ENCODE data around the gene EDEM3.
"Not testable (repeated sequence)": the region's sequence is repeated elsewhere in the genome, so short reads cannot be mapped to it uniquely, and the experiment has no call there.

The EDEM3 gene

GRCh38 chr1:184768467-184768866, 13.8 kb upstream of the EDEM3 start:
- no peak for DNase-seq (ENCODE audit: low spot score)

DNA sequence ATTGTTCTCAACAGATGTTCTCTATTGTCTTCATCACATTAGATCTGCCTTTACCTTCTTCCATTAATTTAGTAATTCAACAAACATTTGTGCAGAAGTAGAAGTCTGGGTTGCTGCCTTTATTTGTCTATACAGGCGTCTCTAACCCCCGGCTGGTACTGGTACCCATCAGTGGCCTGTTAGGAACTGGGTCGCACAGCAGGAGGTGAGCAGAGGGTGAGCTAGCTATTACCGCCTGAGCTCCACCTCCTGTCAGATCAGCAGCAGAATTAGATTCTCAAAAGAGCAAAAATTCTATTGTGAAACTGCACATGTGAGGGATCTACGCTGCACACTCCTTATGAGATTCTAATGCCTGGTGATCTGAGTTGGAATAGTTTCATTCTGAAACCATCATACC, 12.9 kb upstream of the EDEM3 start:
- DNase-seq (ENCODE audit: low spot score): peak; percentile 49

- no peak for DNase-seq (ENCODE audit: low spot score)
Measured at GRCh38 chr1:184764483-184764882, 9.8 kb upstream of the EDEM3 start.

- not testable (repeated sequence) for DNase-seq (ENCODE audit: low spot score)
Measured at GRCh38 chr1:184763520-184763919, 8.9 kb upstream of the EDEM3 start.

GRCh38 chr1:184761969-184762485, 7.4 kb upstream of the EDEM3 start:
- DNase-seq (ENCODE audit: low spot score): no peak

- no peak for DNase-seq (ENCODE audit: low spot score)
Measured at GRCh38 chr1:184759651-184760050, 5.0 kb upstream of the EDEM3 start.

GRCh38 chr1:184759112-184759511, 4.5 kb upstream of the EDEM3 start:
- no peak for DNase-seq (ENCODE audit: low spot score)

- DNase-seq (ENCODE audit: low spot score): no peak
Measured at GRCh38 chr1:184757891-184758290, 3.2 kb upstream of the EDEM3 start.

GRCh38 chr1:184757406-184757805, 2.7 kb upstream of the EDEM3 start:
- no peak for DNase-seq (ENCODE audit: low spot score)

- no peak for DNase-seq (ENCODE audit: low spot score)
Measured at GRCh38 chr1:184755226-184756065, 788 bp upstream of the EDEM3 start.

GRCh38 chr1:184753608-184754475, 816 bp downstream of the EDEM3 start:
- peak; percentile 22 for DNase-seq (ENCODE audit: low spot score)

DNA sequence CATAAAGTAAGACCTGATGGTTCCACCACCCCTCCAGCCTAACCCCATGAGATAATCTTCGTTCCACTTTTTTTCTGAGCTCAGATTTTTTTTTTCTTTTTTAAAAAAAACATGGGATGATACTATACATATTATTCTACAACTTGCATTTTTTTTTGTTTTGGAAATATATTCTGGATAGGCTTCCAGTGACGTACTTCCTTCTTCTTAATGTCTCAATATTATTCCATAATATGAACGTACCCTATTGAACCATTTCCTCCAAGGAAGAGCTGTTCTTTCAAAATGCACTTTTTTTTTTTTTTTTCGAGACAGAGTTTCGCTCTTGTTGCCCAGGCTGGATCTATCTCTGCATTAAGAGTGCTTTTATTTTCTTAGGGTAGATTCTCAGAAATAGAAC, 1.5 kb downstream of the EDEM3 start:
- DNase-seq (ENCODE audit: low spot score): no peak

GRCh38 chr1:184752656-184753055, 2.0 kb downstream of the EDEM3 start:
- DNase-seq (ENCODE audit: low spot score): no peak

DNA sequence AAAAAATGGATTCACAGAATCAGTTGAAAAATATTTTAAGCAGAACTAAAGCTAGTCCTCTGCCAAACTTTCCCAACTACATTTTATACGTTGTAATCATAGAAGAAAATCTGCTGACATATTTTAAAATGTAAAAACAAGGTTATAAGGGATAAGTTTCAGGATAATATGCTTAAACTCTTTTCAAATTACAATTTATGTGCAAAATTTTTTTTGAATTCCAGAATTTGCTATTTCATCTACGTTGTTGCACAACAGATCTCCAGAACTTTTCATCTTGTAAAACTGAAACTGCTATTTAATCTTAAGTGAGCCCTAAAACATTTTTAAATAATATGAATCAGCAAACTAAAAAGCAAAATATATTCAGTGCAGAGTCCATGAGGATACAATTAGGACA, 5.9 kb downstream of the EDEM3 start:
- DNase-seq (ENCODE audit: low spot score): no peak

- no peak for DNase-seq (ENCODE audit: low spot score)
Measured at GRCh38 chr1:184747089-184747955, 7.3 kb downstream of the EDEM3 start.

DNA sequence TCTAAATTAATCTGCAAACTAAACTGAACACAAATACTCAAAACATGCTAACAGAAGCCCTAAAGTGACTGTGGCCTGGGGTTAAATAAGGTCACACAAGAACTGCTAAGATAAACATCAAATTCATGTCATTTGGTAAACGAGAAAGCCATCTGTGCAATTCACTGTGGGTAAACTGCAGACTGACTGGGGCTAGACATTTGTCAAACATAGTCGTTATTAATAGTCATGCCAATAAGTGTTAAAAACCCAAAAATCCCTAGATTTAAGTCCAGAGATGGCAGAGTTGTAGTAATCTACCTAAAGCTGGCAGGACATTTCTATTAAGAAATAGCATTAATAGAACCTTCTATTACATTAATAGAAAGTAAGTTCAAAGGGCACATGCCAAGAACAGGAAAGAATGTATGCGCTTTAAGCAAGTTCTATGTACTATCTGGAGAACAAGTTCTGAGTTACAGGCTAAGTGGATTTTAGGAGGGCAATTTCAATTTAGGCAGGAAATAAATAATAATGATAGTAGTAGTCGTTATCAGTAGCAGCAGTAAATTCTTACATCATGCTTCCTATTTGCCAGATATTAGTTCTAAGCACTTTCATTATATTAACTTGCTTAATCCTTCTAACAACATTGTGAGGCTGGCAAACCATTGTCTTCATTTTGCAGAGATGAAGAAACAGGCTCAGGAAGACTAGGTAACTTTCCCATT, 8.6 kb downstream of the EDEM3 start:
- peak; percentile 10 for DNase-seq (ENCODE audit: low spot score)

- DNase-seq (ENCODE audit: low spot score): no peak
Measured at GRCh38 chr1:184745110-184745509, 9.5 kb downstream of the EDEM3 start.

DNA sequence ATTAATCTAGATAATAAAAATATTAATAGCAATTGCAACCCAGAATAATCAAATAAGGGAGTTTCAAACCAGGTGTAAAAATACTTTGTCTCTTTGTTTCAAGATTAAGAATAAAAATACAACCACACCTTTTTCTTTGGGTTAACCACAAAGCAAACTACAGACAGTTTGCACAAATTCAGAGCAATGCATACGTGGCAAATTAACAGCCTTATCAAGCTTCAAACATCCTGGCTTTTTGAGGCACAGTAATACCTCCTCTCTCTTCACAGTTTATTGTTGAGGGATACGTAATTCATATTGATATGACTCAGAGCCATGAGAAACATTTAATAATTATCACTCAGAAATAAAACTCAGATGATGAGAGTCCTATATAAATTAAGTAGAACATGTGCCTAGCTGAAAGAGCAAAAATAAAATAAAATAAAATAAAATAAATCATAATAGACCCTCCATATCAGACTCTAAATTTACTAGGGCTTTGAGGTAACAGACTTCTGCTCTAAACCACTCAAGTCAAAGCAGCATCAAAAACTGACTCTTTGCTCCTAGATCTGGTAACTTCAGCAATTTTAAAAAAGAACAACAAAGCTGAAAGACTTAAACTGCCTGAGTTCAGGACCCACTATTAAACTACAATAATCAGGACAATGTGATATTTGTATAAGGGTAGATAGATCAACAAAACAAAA, 11.4 kb downstream of the EDEM3 start:
- no peak for DNase-seq (ENCODE audit: low spot score)

- no peak for DNase-seq (ENCODE audit: low spot score)
Measured at GRCh38 chr1:184740344-184740743, 14.3 kb downstream of the EDEM3 start.

- DNase-seq (ENCODE audit: low spot score): no peak
Measured at GRCh38 chr1:184739796-184740195, 14.9 kb downstream of the EDEM3 start.

GRCh38 chr1:184739070-184739469, 15.6 kb downstream of the EDEM3 start:
- no peak for DNase-seq (ENCODE audit: low spot score)
